HG02840 (cell line): ENCODE results near the gene TCAF1.
"Not testable (repeated sequence)": the region's sequence is repeated elsewhere in the genome, so short reads cannot be mapped to it uniquely, and the experiment has no call there.

ENCODE experiments used
- ATAC-seq: cut with Tn5 transposase; IDR thresholded peaks from one replicate; pipeline ENCODE4 v1.9.1; 2021; ENCODE audit warnings: mild to moderate bottlenecking, moderate library complexity, moderate number of reproducible peaks; ENCODE audit not compliant: unreplicated experiment, low FRiP score

TCAF1 gene

GRCh38 chr7:143905509-143905908, 3.5 kb upstream of the TCAF1 start:
- ATAC-seq = no peak

GRCh38 chr7:143902332-143902899, 440 bp upstream of the TCAF1 start:
- ATAC-seq = no peak

GRCh38 chr7:143901332-143901667, 676 bp downstream of the TCAF1 start:
- ATAC-seq = no peak

- ATAC-seq = no peak
Measured at GRCh38 chr7:143900230-143900766, 1.7 kb downstream of the TCAF1 start.

GRCh38 chr7:143898810-143899209, 3.2 kb downstream of the TCAF1 start:
- no peak for ATAC-seq

GRCh38 chr7:143896667-143897066, 5.3 kb downstream of the TCAF1 start:
- ATAC-seq = no peak

GRCh38 chr7:143892527-143893300, 9.3 kb downstream of the TCAF1 start:
- peak; percentile 99 for ATAC-seq

GRCh38 chr7:143891457-143891856, 10.5 kb downstream of the TCAF1 start:
- ATAC-seq = no peak

GRCh38 chr7:143890558-143890957, 11.4 kb downstream of the TCAF1 start:
- no peak for ATAC-seq

GRCh38 chr7:143889068-143889467, 12.9 kb downstream of the TCAF1 start:
- no peak for ATAC-seq

- ATAC-seq = no peak
Measured at GRCh38 chr7:143886826-143887477, 15.0 kb downstream of the TCAF1 start.

GRCh38 chr7:143885951-143886350, 16.0 kb downstream of the TCAF1 start:
- no peak for ATAC-seq

GRCh38 chr7:143884969-143885559, 16.9 kb downstream of the TCAF1 start:
- peak; percentile 80 for ATAC-seq

- ATAC-seq = no peak
Measured at GRCh38 chr7:143884241-143884968, 17.6 kb downstream of the TCAF1 start.

GRCh38 chr7:143882604-143883078, 19.3 kb downstream of the TCAF1 start:
- no peak for ATAC-seq

- no peak for ATAC-seq
Measured at GRCh38 chr7:143882020-143882603, 19.9 kb downstream of the TCAF1 start.

- no peak for ATAC-seq
Measured at GRCh38 chr7:143878884-143879283, 23.1 kb downstream of the TCAF1 start.

- ATAC-seq = no peak
Measured at GRCh38 chr7:143877098-143877497, 24.9 kb downstream of the TCAF1 start.

GRCh38 chr7:143876218-143876617, 25.8 kb downstream of the TCAF1 start:
- no peak for ATAC-seq

- not testable (repeated sequence) for ATAC-seq
Measured at GRCh38 chr7:143873242-143873641, 28.7 kb downstream of the TCAF1 start.
